Nephron (organoid): ENCODE measurements around the gene KIRREL1.
A peak's percentile ranks its signal among the peaks of the same experiment; 100 is the strongest.

ENCODE experiments used
- H3K27ac Mint-ChIP-seq, 3 experiments: 2 replicates each; pipeline ENCODE4 v1.8.0; 2020; ENCODE audit warnings: mixed read lengths in 3 of 3, mild to moderate bottlenecking in 2 of 3, moderate library complexity in 1 of 3
- H3K27me3 Mint-ChIP-seq: 2 replicates; pipeline ENCODE4 v1.8.0; 2021; ENCODE audit warnings: low read depth, mild to moderate bottlenecking, moderate library complexity, mixed read lengths
- H3K36me3 Mint-ChIP-seq: 2 replicates; pipeline ENCODE4 v1.8.0; 2020; ENCODE audit warnings: low read depth, mixed read lengths
- H3K4me1 Mint-ChIP-seq: 2 replicates; pipeline ENCODE4 v1.8.0; 2020; ENCODE audit warnings: mixed read lengths
- H3K4me3 Mint-ChIP-seq, 3 experiments: 2 replicates each; pipeline ENCODE4 v1.8.0; 2020; ENCODE audit warnings: mild to moderate bottlenecking in 3 of 3, mixed read lengths in 3 of 3, moderate library complexity in 2 of 3
- H3K9me3 Mint-ChIP-seq: 2 replicates; pipeline ENCODE4 v1.8.0; 2020; ENCODE audit warnings: mixed read lengths
- CTCF ChIP-seq, 3 experiments: fragments of 200-600 bp; sonication (generic); IDR thresholded peaks; one replicate each; pipeline ENCODE4 v1.5.0; 2021; ENCODE audit warnings: antibody characterized with exemption in 3 of 3; ENCODE audit not compliant: unreplicated experiment in 3 of 3

The KIRREL1 gene

DNA sequence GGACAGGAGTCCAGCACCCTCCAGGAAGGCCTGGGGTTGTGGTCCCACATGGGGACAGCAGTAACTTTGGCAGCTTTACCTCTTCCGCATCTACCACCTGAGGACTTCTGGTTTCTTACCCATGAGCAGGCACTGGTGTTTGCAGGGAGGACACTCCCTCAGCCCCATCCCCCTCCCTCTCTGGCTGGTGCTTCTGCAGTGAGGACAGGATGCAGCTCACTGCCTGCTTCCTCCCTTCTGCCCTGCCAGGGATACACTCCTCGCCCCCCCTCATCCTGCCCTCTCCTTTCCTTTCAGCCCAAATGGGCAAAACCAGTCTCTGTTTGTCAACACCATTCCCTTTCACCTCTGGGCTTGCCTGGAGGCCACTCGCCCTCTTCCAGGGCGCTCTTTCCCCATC is 62.4 kb downstream of the KIRREL1 start:
- Mint-ChIP-seq H3K4me1 (peaks cover 53% of the 10 kb centered on the region), H3K27ac (no peak overlapping the region), H3K36me3 (peaks cover 42% of the 10 kb centered on the region), H3K27me3 (peaks cover 7% of the 10 kb centered on the region), H3K4me3 (no peak overlapping the region), H3K9me3 (no peaks in the 10 kb centered on the region)
- TF ChIP-seq CTCF (IDR thresholded peaks at IDR 0.05; ENCODE audit: unreplicated experiment in 3 of 3) = no peak

GRCh38 chr1:158056498-158056897 is 63.1 kb downstream of the KIRREL1 start:
- Mint-ChIP-seq H3K4me3 (no peak overlapping the region), H3K4me1 (peaks cover 58% of the 10 kb centered on the region), H3K27ac (no peak overlapping the region), H3K9me3 (no peaks in the 10 kb centered on the region), H3K36me3 (peaks cover 41% of the 10 kb centered on the region), H3K27me3 (peaks cover 7% of the 10 kb centered on the region)
- no peak for TF ChIP-seq CTCF (IDR thresholded peaks at IDR 0.05; ENCODE audit: unreplicated experiment in 3 of 3)

- Mint-ChIP-seq H3K27ac (peak overlapping the region; percentile 36 to 83 (median 80)), H3K36me3 (peaks cover 27% of the 10 kb centered on the region), H3K4me3 (no peak overlapping the region), H3K27me3 (peaks cover 7% of the 10 kb centered on the region), H3K4me1 (peaks cover 63% of the 10 kb centered on the region), H3K9me3 (no peaks in the 10 kb centered on the region)
- no peak for TF ChIP-seq CTCF (IDR thresholded peaks at IDR 0.05; ENCODE audit: unreplicated experiment in 3 of 3)
Measured at GRCh38 chr1:158058237-158058985, 65.0 kb downstream of the KIRREL1 start.

DNA sequence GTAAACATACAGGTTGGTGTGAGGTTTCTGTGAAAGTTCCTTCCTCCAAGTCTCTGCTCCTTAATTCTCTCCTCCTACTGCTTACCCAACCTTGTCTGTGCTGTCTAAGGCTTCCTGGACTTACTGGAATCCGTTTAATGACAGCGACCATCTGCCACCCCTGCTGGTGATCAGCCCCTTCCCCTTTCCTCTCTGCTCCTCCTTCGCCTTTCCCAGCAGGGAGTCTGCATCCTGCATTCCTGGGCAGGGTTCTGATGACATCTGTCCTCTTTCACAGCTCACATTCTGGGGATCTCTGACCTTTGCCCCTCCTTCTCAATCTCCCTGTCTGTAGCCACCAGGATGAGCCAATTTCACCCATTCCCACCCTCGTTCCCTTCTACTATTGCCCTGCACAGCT is 66.5 kb downstream of the KIRREL1 start:
- peak overlapping the region; percentile 9 to 85 (median 83) for H3K27ac Mint-ChIP-seq
- peak overlapping the region in 2 of 3 experiments; percentile 15 to 24 for H3K4me3 Mint-ChIP-seq
- peaks cover 23% of the 10 kb centered on the region for H3K36me3 Mint-ChIP-seq
- no peak for TF ChIP-seq CTCF (IDR thresholded peaks at IDR 0.05; ENCODE audit: unreplicated experiment in 3 of 3)
- peaks cover 7% of the 10 kb centered on the region for H3K27me3 Mint-ChIP-seq
- H3K9me3 Mint-ChIP-seq = no peaks in the 10 kb centered on the region
- peaks cover 64% of the 10 kb centered on the region for H3K4me1 Mint-ChIP-seq

DNA sequence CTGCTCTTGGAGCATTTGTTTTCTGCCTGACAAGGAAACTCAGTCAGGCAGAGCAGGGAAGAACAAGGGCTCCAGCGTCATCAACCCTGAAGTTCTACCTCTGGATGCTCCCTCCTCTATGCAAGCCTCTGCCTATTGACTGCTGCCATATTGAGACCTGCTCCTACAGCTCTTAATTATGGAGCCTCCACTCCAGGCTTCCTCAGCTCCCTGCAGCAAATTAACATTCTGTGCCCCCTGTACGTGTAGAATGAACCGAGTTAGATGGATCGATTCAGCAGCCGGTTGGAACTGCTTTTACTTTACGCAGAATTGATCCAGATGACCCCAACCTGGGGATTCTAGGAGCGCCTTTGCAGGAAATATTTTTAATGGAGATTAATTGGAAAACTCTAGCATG is 68.7 kb downstream of the KIRREL1 start:
- Mint-ChIP-seq H3K4me1 (peaks cover 73% of the 10 kb centered on the region), H3K9me3 (no peaks in the 10 kb centered on the region), H3K27me3 (peaks cover 7% of the 10 kb centered on the region), H3K4me3 (no peak overlapping the region), H3K36me3 (peaks cover 36% of the 10 kb centered on the region), H3K27ac (peak overlapping the region in 1 of 3 experiments; percentile 32)
- no peak for TF ChIP-seq CTCF (IDR thresholded peaks at IDR 0.05; ENCODE audit: unreplicated experiment in 3 of 3)

DNA sequence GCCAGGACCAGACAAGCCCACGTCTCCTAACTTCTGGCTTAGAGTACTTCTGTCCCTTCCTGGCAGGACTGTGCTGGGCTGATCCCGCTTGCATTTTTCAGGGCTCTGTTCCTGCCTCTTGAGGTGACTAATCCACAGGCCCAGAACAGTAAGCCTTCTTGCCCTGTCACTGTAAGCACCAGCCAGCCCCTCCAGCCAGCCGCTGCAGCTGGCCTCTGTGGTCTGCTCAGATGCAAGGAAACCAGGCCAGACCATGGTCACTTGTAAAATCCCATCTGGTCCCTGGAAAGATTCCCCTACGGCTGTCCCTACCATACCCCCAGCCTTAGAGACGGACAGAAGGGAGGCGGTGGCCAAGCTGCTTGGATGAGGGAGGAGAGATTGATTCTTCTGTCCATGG is 74.2 kb downstream of the KIRREL1 start:
- no peak for TF ChIP-seq CTCF (IDR thresholded peaks at IDR 0.05; ENCODE audit: unreplicated experiment in 3 of 3)
- H3K27me3 Mint-ChIP-seq = no peaks in the 10 kb centered on the region
- H3K4me1 Mint-ChIP-seq = peaks cover 71% of the 10 kb centered on the region
- H3K36me3 Mint-ChIP-seq = peaks cover 29% of the 10 kb centered on the region
- peak overlapping the region; percentile 41 to 66 (median 49) for H3K27ac Mint-ChIP-seq
- no peaks in the 10 kb centered on the region for H3K9me3 Mint-ChIP-seq
- H3K4me3 Mint-ChIP-seq = no peak overlapping the region
